Cardiac fibroblast (primary cell): ENCODE data around the gene PRKG1.
"Not testable (repeated sequence)": the region's sequence is repeated elsewhere in the genome, so short reads cannot be mapped to it uniquely, and the experiment has no call there.

Experiments used
- DNase-seq, 2 donors: peaks; one replicate each; pipeline versions ENCODE4 v3.0.0 to v3.0.0-alpha.2; 2010; ENCODE audit warnings: low read depth in 2 of 2
- H3K4me3 ChIP-seq, 2 donors: replicated peaks in 1 of 2; 1 replicate in 1 of 2; 2 replicates in 1 of 2; pipeline ENCODE4 v1.5.1; 2011; ENCODE audit warnings: low read depth in 2 of 2, low read length in 2 of 2, mild to moderate bottlenecking in 2 of 2, moderate library complexity in 1 of 2
- TF ChIP-seq, protein P1 (sequence below): IDR thresholded peaks from one replicate; pipeline ENCODE4 v1.5.1; 2011; ENCODE audit warnings: low read depth, mild to moderate bottlenecking, low read length, inconsistent platforms

The PRKG1 gene

GRCh38 chr10:51250278-51250920 lies 176.1 kb downstream of the PRKG1 start:
- no peak overlapping the region for H3K4me3 ChIP-seq
- DNase-seq = peak in 1 of 2 donors; percentile 22
- TF ChIP-seq, protein P1, sequence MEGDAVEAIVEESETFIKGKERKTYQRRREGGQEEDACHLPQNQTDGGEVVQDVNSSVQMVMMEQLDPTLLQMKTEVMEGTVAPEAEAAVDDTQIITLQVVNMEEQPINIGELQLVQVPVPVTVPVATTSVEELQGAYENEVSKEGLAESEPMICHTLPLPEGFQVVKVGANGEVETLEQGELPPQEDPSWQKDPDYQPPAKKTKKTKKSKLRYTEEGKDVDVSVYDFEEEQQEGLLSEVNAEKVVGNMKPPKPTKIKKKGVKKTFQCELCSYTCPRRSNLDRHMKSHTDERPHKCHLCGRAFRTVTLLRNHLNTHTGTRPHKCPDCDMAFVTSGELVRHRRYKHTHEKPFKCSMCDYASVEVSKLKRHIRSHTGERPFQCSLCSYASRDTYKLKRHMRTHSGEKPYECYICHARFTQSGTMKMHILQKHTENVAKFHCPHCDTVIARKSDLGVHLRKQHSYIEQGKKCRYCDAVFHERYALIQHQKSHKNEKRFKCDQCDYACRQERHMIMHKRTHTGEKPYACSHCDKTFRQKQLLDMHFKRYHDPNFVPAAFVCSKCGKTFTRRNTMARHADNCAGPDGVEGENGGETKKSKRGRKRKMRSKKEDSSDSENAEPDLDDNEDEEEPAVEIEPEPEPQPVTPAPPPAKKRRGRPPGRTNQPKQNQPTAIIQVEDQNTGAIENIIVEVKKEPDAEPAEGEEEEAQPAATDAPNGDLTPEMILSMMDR = no peak

GRCh38 chr10:51251110-51251509 lies 176.8 kb downstream of the PRKG1 start:
- peak in 1 of 2 donors; percentile 25 for DNase-seq
- no peak overlapping the region for H3K4me3 ChIP-seq
- TF ChIP-seq, protein P1 = no peak

DNA sequence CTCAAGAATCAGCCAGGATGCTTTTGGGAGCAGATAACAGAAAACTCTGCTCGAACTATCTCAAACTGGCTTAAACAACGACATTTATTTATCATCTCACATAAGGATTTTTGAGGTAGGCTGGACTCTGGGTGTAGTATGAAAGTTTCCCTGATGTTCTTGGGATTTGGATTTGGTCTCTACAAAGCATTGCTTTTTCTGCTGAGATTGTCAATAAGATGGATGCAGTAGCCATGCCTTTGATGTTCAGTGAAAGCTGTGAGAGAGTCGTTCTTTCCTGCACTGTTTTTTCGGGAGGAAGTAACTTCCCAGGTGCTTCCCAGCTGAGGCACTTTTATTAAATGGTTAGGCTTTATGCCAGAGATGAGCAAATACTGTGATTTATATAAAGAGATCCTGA lies 181.1 kb downstream of the PRKG1 start:
- DNase-seq = no peak
- no peak overlapping the region for H3K4me3 ChIP-seq
- TF ChIP-seq, protein P1 = no peak

GRCh38 chr10:51257511-51258248 lies 183.4 kb downstream of the PRKG1 start:
- TF ChIP-seq, protein P1 = no peak
- H3K4me3 ChIP-seq = no peak overlapping the region
- DNase-seq = peak in 1 of 2 donors; percentile 24

DNA sequence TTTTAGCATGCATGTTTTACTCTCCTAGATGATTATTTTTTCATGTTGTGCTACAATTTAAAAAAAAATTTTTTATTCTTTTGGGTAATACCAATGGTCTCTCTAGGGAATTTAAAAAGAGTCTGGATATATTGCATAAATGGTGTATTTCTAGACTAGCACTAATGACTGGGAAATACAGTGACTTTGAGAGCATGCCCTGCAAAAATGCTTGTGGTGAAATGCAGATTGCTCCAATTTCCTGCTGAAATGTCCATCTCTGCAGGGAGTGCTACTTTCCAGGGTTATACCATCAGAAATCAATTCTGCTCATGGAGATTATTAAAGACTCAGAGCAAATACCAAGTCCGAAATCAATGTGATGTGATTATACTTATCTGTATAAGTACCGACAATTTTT lies 186.1 kb downstream of the PRKG1 start:
- peak in 1 of 2 donors; percentile 24 for DNase-seq
- TF ChIP-seq, protein P1 = no peak
- H3K4me3 ChIP-seq = no peak overlapping the region

- no peak for DNase-seq
Measured at GRCh38 chr10:51266496-51266895, 192.2 kb downstream of the PRKG1 start.

GRCh38 chr10:51267980-51268570 lies 193.8 kb downstream of the PRKG1 start:
- DNase-seq, H3K4me3 ChIP-seq: not testable (repeated sequence)

More at GRCh38 chr10:51266496-51266895, 192.2 kb downstream of the PRKG1 start:
- H3K4me3 ChIP-seq = no peak overlapping the region
- TF ChIP-seq, protein P1 = no peak
